Uterus (tissue), 2 donors: Measurements from ENCODE around the gene AKR1E2.

Source experiments
- POLR2A ChIP-seq, 2 donors: fragments of 450-650 bp; IDR thresholded peaks; one replicate each; pipeline ENCODE4 v1.6.1; 2016; ENCODE audit warnings: antibody characterized with exemption in 2 of 2, mild to moderate bottlenecking in 1 of 2, moderate library complexity in 1 of 2
- TF ChIP-seq, protein P1 (sequence below), 4 experiments: fragments of 200-600 bp in 2 of 4; fragments of 450-650 bp in 2 of 4; sonication (generic) in 2 of 4; IDR thresholded peaks; one replicate each; pipeline ENCODE4 v1.5.1; 2016 to 2019; ENCODE audit warnings: antibody characterized with exemption in 4 of 4, mild to moderate bottlenecking in 2 of 4, moderate library complexity in 1 of 4

DNA sequence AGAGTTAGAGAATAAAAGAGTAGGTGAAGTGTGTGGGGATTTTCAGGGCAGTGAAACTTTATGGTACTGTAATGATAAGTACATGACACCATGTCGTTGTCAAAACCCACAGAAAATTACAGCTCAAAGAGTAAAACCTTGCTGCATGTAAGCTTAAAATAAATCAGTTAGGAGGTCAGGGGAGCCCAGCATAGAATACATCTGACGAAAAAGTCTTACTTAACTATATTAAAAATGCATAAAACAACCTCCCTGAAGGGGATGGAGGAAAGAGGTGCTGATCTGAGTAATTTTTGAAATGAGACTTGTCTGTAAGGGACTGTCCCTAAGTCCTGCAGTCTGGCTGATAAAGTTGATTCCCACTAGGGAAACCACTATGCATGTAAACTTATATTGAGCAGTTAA is 49.8 kb upstream of the AKR1E2 start:
- TF ChIP-seq, protein P1, sequence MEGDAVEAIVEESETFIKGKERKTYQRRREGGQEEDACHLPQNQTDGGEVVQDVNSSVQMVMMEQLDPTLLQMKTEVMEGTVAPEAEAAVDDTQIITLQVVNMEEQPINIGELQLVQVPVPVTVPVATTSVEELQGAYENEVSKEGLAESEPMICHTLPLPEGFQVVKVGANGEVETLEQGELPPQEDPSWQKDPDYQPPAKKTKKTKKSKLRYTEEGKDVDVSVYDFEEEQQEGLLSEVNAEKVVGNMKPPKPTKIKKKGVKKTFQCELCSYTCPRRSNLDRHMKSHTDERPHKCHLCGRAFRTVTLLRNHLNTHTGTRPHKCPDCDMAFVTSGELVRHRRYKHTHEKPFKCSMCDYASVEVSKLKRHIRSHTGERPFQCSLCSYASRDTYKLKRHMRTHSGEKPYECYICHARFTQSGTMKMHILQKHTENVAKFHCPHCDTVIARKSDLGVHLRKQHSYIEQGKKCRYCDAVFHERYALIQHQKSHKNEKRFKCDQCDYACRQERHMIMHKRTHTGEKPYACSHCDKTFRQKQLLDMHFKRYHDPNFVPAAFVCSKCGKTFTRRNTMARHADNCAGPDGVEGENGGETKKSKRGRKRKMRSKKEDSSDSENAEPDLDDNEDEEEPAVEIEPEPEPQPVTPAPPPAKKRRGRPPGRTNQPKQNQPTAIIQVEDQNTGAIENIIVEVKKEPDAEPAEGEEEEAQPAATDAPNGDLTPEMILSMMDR (IDR thresholded peaks at IDR 0.05) = no peak
- TF ChIP-seq POLR2A (IDR thresholded peaks at IDR 0.05) = no peak
